ENCODE data around the gene TMEM271.

Gene TMEM271

GRCh38 chr4:531721-532565 lies 44.2 kb downstream of the TMEM271 start:
- DNase-seq: no peak

DNA sequence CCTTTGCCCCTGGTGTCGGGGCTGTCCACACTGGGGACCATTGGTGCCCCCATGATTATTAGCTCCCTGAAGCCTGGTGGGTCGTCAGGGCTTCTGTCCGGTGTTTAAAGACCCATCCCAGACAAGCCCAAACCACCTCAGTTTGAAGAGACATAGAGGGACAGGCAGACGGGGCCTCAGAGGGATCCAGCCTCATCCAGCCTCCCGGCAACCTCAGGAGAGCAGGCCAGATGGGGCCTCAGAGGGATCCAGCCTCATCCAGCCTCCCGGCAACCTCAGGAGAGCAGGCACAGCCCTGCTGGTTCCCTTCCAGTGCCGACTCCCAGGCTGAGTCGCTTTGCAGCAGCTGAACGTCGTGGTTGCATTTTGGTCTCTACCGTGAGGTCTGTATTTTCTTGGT lies 45.0 kb downstream of the TMEM271 start:
- no peak for DNase-seq

DNA sequence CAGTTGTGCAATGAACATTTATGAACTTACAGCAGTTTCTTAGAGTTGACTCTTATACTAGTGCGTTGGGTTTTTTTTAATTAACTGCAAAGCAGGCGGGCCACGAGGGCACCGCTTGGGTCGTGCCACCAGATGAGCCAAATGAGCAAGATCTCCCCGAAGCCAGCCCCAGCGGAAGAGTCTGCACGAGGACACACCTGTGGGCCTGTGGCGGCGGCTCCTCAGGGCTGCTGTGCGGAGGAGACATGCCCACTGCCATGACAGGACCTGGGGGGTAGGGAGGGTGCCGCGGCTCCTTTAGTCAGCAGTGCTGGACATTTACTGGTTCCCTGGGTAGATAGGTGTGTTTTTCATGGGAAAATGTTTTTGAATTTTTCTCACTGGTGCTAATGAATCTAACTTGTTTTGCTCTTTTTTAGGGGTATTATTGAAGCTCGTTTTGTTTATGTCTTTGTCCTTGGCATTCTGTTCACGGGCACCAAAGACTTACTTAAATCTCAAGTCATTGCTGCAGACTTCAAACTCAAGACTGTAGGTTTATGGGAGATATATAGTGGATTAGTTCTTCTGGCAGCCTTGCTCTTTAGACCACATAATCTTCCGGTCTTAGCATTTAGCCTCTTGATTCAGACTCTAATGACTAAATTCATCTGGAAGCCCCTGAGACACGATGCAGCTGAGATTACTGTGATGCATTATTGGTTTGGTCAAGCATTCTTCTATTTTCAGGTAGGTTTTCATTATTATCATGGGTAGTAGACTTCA lies 45.9 kb downstream of the TMEM271 start:
- DNase-seq: no peak

DNA sequence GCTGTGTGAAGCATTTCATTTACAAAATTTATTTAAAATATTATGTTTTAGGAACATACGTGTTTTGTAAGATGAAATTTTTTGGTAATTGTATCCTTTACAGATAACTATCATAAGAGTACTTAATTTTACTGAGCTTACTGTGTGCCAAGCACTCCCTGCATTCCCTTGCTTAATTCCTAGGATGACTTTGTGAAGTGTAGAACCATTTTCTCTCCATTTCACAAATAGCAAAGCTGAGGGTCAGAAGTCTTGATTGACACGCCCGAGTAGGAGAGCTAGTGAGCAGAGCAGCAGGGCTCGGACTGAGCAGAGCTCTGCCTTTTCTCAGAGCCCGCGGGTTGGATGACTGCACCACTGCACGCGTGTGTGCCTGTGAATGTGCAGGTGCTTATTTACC lies 46.5 kb downstream of the TMEM271 start:
- DNase-seq: no peak

DNA sequence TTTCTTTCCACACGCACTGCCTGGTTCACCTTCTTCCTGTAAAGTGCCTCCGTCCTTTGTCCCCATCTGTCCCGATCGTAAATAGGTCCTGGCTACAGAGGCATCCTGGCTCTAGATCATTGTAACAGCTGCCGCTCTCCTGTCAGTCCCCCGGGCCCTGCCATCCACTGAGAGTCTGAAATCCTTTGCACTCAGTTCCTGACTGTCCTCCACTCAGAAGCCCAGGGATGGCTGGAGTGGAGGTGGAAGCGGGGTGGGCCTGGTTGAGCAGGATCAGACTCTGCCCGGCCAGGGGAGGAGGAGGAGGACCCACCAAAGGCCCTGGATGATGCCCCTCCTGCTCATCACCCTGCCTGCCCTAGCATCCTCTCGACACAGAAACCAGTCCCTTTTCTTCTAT lies 47.3 kb downstream of the TMEM271 start:
- DNase-seq: no peak

GRCh38 chr4:528296-528695 lies 47.8 kb downstream of the TMEM271 start:
- no peak for DNase-seq

DNA sequence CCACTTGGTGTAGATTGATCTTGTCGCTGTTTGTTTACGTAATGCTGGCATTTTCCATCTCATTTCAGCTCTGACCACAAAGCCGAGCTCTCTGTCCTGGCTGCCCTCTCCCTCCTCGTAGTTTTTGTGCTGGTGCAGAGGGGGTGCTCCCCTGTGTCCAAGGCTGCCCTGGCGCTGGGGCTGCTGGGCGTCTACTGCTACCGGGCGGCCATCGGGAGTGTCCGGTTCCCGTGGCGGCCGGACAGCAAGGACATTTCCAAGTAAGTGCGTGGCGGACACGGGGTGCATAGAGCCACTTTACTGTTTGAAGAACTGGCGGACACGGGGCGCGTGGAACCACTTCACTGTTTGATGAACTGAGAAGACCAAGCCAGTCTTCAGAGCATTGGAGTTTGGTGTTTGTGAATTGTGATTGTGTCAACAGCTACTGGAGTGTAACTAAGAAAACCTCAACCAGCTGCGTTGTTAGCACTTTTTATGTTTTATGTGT lies 49.1 kb downstream of the TMEM271 start:
- DNase-seq: no peak

DNA sequence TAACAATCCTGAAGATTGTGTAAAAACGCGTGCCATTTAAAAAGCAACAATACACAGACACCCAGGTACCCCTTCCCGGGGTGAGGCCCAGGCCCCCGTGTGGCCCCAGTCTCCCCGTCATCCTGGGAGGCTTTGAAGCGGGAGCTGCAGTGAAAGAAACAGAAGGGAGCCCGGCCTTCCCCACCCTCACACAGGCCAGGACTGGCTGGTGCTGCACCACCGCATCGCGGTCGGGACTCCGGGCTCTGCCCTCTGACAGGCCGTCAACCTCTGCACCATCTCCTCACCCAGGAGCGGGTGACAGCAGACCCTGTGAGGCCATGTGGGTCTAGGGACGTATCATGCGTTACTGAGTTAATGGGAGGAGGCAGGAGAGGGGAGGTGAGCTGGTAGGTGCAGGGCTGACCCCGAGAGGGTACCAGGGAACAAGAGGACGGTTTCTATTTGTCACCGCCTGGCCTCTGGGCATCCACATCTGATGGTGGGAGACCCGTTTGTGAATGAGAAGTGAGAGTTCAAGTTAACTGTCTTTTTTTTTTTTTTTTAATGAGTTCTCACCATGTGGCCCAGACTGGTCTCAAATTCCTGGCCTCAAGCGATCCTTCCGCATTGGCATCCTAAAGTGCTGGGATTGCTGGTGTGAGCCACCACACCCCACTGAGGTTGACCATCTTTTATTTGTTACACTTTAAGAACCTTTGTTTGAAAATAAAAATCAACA lies 49.7 kb downstream of the TMEM271 start:
- no peak for DNase-seq

DNA sequence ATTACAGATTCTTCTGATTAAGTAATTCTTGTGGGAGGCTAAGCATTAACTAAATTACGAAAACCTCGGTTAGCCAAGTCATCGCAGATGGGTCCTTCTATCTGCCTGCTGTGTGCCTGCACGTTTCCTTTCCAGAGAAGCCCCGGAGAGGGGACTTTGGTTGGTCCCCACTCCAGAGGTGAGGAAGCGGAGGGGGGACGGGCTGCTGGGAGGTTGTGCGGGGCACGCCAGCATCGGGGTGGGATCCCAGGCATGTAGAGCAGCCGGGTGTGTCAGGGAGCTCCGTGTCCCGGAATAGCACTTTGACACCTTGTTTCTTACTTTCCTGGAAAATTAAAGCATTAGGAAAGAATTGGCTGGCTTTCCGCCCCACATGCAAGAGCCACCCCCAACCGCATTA lies 50.4 kb downstream of the TMEM271 start:
- no peak for DNase-seq

DNA sequence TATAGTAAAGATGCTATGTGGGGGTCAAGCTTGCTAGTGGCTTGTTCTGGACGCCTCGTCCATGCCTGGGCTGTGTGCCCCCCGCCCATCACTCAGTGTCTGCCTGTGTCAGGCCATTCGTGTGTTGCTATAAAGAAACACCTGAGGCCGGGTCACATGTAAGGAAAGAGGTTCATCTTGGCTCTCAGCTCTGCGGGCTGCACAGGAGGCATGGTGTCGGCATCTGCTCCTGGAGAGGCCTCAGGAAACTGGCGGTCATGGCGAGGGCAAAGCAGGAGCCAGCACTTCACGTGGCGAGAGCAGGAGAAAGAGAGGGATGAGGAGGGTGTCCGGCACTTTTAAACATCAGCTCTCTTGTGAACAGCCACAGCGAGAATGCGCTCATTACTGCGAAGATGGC lies 51.9 kb downstream of the TMEM271 start:
- DNase-seq: no peak

Measured in NCI-H524 treated with DMSO at 0.1 percent for 48 hours (cell line).